DOHH2 (cell line): ENCODE measurements around the gene DGCR2.

ENCODE experiments used
- EZH2phosphoT487 ChIP-seq: fragments of 200-600 bp; sonication (generic); IDR thresholded peaks from 2 replicates; pipeline ENCODE4 v1.6.1; 2017; ENCODE audit warnings: borderline replicate concordance, mild to moderate bottlenecking, antibody characterized with exemption, low read length, moderate library complexity, mixed read lengths
- TF ChIP-seq, protein P1 (sequence below): fragments of 200-600 bp; sonication (generic); IDR thresholded peaks from one replicate; pipeline ENCODE4 v1.5.1; 2014; ENCODE audit warnings: antibody characterized with exemption, mild to moderate bottlenecking, low read depth, low read length; ENCODE audit not compliant: poor library complexity, severe bottlenecking

DNA sequence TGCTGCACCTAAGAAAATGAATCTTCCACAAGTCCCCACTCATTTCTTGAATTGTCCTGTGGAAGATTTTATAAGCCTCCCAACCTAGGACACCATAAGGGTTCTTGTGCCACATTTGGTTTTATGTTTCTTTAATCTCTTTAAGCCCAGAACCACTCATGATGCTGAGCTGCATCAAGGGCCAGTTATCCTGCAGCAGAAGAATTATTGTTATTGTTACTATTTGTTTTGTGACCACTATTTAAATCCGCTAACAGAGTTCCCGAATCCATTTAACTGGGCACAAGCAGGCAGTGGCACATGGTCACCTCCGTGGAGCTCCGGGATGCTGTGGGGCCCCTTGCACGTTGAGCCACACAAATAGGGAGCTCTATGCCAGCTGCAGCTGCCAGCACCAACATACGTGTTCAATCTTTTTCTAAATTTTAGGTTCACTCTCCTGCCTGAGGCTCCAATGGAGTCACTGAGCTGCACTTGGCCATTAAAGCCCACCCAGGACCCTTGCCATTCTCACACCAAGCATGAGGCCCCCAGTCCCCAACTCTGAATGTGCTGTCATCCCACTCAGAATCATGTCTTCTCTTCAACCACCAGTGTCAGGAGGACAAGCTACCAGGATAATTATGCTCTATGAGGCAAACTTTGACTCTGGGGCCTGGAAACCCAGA, 60.6 kb downstream of the DGCR2 start:
- TF ChIP-seq, protein P1, sequence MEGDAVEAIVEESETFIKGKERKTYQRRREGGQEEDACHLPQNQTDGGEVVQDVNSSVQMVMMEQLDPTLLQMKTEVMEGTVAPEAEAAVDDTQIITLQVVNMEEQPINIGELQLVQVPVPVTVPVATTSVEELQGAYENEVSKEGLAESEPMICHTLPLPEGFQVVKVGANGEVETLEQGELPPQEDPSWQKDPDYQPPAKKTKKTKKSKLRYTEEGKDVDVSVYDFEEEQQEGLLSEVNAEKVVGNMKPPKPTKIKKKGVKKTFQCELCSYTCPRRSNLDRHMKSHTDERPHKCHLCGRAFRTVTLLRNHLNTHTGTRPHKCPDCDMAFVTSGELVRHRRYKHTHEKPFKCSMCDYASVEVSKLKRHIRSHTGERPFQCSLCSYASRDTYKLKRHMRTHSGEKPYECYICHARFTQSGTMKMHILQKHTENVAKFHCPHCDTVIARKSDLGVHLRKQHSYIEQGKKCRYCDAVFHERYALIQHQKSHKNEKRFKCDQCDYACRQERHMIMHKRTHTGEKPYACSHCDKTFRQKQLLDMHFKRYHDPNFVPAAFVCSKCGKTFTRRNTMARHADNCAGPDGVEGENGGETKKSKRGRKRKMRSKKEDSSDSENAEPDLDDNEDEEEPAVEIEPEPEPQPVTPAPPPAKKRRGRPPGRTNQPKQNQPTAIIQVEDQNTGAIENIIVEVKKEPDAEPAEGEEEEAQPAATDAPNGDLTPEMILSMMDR = no peak
- TF ChIP-seq EZH2phosphoT487 = no peak
